Heart right ventricle (tissue), 16 donors: ENCODE measurements around the gene KCNK16. TPM values are rescaled to one million over a fixed set of nuclear protein-coding genes. Genes with fewer than 3 reads are reported as not detected.

ENCODE experiments used
- ATAC-seq, 8 donors: fragments of 200-7000 bp; cut with Tn5 transposase; one replicate each; pipeline ENCODE4 v1.9.1; 2020; ENCODE audit warnings: mild to moderate bottlenecking in 8 of 8, moderate library complexity in 8 of 8, moderate number of reproducible peaks in 1 of 8
- DNase-seq, 2 donors: peaks; one replicate each; pipeline ENCODE4 v3.0.0-alpha.2; 2020
- H3K27ac ChIP-seq, 10 donors: fragments of 200-600 bp; sonication (generic) in 2 of 10; one replicate each; pipeline versions ENCODE4 v1.5.0 to v1.8.0; 2020 to 2022; ENCODE audit warnings: mild to moderate bottlenecking in 3 of 10
- H3K27me3 ChIP-seq, 7 donors: fragments of 200-600 bp; one replicate each; pipeline ENCODE4 v1.8.0; 2021 to 2022; ENCODE audit warnings: mild to moderate bottlenecking in 2 of 7
- H3K36me3 ChIP-seq, 9 donors: fragments of 200-600 bp; sonication (generic) in 1 of 9; one replicate each; pipeline versions ENCODE4 v1.5.0 to v1.8.0; 2020 to 2022; ENCODE audit warnings: mild to moderate bottlenecking in 2 of 9
- H3K4me1 ChIP-seq, 9 donors: fragments of 200-600 bp; sonication (generic) in 1 of 9; one replicate each; pipeline versions ENCODE4 v1.5.0 to v1.8.0; 2020 to 2022; ENCODE audit warnings: mild to moderate bottlenecking in 4 of 9
- H3K4me3 ChIP-seq, 10 donors: fragments of 200-600 bp; sonication (generic) in 2 of 10; one replicate each; pipeline versions ENCODE4 v1.5.0 to v1.8.0; 2020 to 2022; ENCODE audit warnings: mild to moderate bottlenecking in 7 of 10, moderate library complexity in 2 of 10
- H3K9me3 ChIP-seq, 11 donors: fragments of 200-600 bp in 10 of 11; sonication (generic) in 2 of 11; one replicate each; pipeline versions ENCODE4 v1.5.0 to v1.8.0; 2013 to 2022; ENCODE audit warnings: mild to moderate bottlenecking in 2 of 11, control low read depth in 1 of 11, moderate library complexity in 1 of 11
- CTCF ChIP-seq, 9 donors: fragments of 200-600 bp; sonication (generic) in 2 of 9; IDR thresholded peaks; one replicate each; pipeline versions ENCODE4 v1.5.0 to v1.8.0; 2021 to 2022; ENCODE audit warnings: antibody characterized with exemption in 9 of 9, mild to moderate bottlenecking in 5 of 9, moderate library complexity in 1 of 9
- WGBS, 2 donors: extraction: QIAGEN DNeasy Blood & Tissue Kit; methylation state at CpG; one replicate each; pipeline ENCODE4 v1.1.7; 2013; ENCODE audit warnings: inconsistent platforms in 1 of 2; 5-methylcytosine and 5-hydroxymethylcytosine counted together
- intact Hi-C, 10 donors: fragments of 100-400 bp; cut with DNase I; formaldehyde crosslinking; loops; one replicate each; pipeline versions ENCODE4 v1.11.1 to v1.14.2; 2022
- polyA plus RNA-seq, 2 donors: library from polyadenylated mRNA; stranded (reverse); fragments of 200-250 nt; gene quantifications; one replicate each; pipeline ENCODE4 v1.2.3, GENCODE V29; 2013
- total RNA-seq, 10 donors: library from RNA; stranded (reverse); fragmentation: NEBNext Ultra II Directional in 3 of 10; extraction: Animal tissue kit (Norgen Biotek cat#: 25700) in 3 of 10; gene quantifications; one replicate each; pipeline versions ENCODE4 v1.2.1 to v1.2.4, GENCODE V29; 2021 to 2023
- donor health status: Arrhythmogenic right ventricular cardiomyopathy.
- donor health status: ischemic (EF 13 %, LVEDD 7.1; RV severe dilation, severe dysfunction).
- donor health status: healthy with polysubstance abuse.
- donor health status: DM: no; HTN: yes; CAD: no.
- donor health status: DM: no; HTN: no; CAD: no.
- donor health status: ischemic (EF 25% LVEDD 6.9; RV normal size, moderate dysfunction).
- donor health status: ischemic (EF 25% LVEDD 5.7; RV mildly dilated, moderate dysfunction).
- donor health status: healthy.
- donor health status: DM: yes; HTN: yes; CAD: no.
- donor health status: Ischemic cardiomyopathy.
- donor health status: ischemic (EF 35%, LVEDD 5.7; RV mildly dilated, moderate dysfunction).
- donor health status: nonischemic (EF 11% LVEDD 7.7; RV severe dilation, severe dysfunction).
- donor health status: DM: yes; HTN: yes; CAD: no.
- donor health status: PGD.
- donor health status: ischemic (EF 29% LVEDD 5.4; RV normal size, mild dysfunction).
- donor health status: nonischemic (EF 23%, LVEDD 6.1; RV moderate dilation, normal function).

KCNK16 gene
- total and polyA plus RNA-seq, 12 donors = not detected

DNA sequence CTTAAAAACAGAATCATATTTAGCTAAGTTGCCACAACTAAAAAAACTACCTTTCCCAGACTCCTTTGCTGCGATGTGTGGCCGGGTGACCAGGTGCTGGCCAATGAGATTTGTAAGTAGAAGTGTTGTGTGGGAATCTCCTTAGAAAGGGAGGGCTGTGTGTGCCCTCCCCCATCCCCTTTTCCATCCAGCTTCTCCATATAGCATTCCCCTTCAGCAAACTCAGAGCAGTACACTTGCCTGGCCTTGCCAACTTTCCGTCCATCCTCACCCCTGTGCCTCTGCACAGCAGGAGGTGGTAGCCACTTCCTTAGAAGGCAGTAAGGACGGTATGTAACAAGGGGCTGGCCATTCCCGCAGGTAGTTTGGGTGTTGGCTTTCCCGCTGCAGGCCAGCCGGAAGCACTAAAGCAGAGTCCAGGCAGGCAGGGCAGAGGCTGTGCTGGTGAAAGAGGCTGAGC, 22.3 kb upstream of the KCNK16 start:
- no peak overlapping the region for H3K4me3 ChIP-seq
- 73 to 79% methylated on average over 7 of the region's 7 CpGs for WGBS, 2 donors
- no peak for TF ChIP-seq CTCF (IDR thresholded peaks at IDR 0.05)
- H3K27me3 ChIP-seq = peaks cover 0 to 8% (median 0%) of the 10 kb centered on the region in 7 donors
- no peak overlapping the region for H3K27ac ChIP-seq
- ATAC-seq = peak in 1 of 8 donors; percentile 31
- H3K36me3 ChIP-seq = no peaks in the 10 kb centered on the region
- peaks cover 0 to 12% (median 2%) of the 10 kb centered on the region in 9 donors for H3K4me1 ChIP-seq
- H3K9me3 ChIP-seq = no peaks in the 10 kb centered on the region
- no peak for DNase-seq
- intact Hi-C loops = loop anchor here in 3 of 10 donors (5.0 to 10.0 kb wide), 3 partner anchors 960 to 1680 kb away; no protein-coding TSS in a partner anchor

- Histone ChIP-seq H3K27me3 (peaks cover 0 to 16% (median 2%) of the 10 kb centered on the region in 7 donors), H3K27ac (no peak overlapping the region), H3K36me3 (no peaks in the 10 kb centered on the region), H3K9me3 (no peaks in the 10 kb centered on the region), H3K4me1 (peaks cover 3 to 19% (median 9%) of the 10 kb centered on the region in 9 donors), H3K4me3 (no peak overlapping the region)
- no peak for DNase-seq
- 70 to 81% methylated on average over 9 of the region's 9 CpGs for WGBS, 2 donors
- no peak for ATAC-seq
- TF ChIP-seq CTCF (IDR thresholded peaks at IDR 0.05) = no peak
- intact Hi-C loops = loop anchor here in 2 of 10 donors (10.0 kb wide), 2 partner anchors 961 to 1681 kb away; no protein-coding TSS in a partner anchor
Observed at GRCh38 chr6:39343396-39343870, 20.9 kb upstream of the KCNK16 start.

- Histone ChIP-seq H3K27me3 (peaks cover 0 to 16% (median 4%) of the 10 kb centered on the region in 7 donors), H3K4me1 (peaks cover 3 to 19% (median 9%) of the 10 kb centered on the region in 9 donors), H3K9me3 (no peaks in the 10 kb centered on the region), H3K36me3 (no peaks in the 10 kb centered on the region), H3K27ac (no peak overlapping the region), H3K4me3 (no peak overlapping the region)
- TF ChIP-seq CTCF (IDR thresholded peaks at IDR 0.05) = no peak
- 70 to 73% methylated on average over 14 of the region's 14 CpGs for WGBS, 2 donors
- no peak for DNase-seq
- intact Hi-C loops = loop anchor here in 2 of 10 donors (10.0 kb wide), 2 partner anchors 962 to 1682 kb away; no protein-coding TSS in a partner anchor
- ATAC-seq = peak in 4 of 8 donors; percentile 13 to 31 (median 23)
Observed at GRCh38 chr6:39342692-39343395, 20.3 kb upstream of the KCNK16 start.

DNA sequence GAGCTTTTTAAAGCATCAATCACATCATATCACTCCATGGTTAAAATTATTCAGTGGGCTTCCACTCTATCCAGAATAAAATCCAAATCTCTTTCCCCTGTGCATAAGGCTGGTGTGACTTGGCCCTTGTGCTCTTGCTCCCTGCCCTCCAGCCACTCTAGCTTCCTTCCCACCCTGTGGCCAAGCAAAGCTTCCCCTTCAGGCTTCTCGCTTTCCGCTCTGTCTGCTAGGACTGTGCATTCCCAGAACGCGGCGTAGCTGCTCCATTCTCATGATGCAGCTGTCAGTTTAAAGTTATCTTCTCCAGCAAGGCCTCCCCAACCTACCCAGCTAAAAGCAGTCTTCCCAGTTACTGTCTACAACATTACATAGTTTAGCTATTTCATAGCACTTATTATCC, 19.4 kb upstream of the KCNK16 start:
- intact Hi-C loops = loop anchor here in 2 of 10 donors (10.0 kb wide), 2 partner anchors 963 to 1683 kb away; no protein-coding TSS in a partner anchor
- ATAC-seq (peak in 1 of 8 donors; percentile 45), DNase-seq (no peak)
- Histone ChIP-seq H3K4me3 (no peak overlapping the region), H3K9me3 (no peaks in the 10 kb centered on the region), H3K27me3 (peaks cover 0 to 20% (median 6%) of the 10 kb centered on the region in 7 donors), H3K4me1 (peaks cover 3 to 19% (median 9%) of the 10 kb centered on the region in 9 donors), H3K36me3 (no peaks in the 10 kb centered on the region), H3K27ac (no peak overlapping the region)
- no peak for TF ChIP-seq CTCF (IDR thresholded peaks at IDR 0.05)
- 77 to 80% methylated on average over 5 of the region's 5 CpGs for WGBS, 2 donors
